ENCODE results near the gene NME8.
A peak's percentile ranks its signal among the peaks of the same experiment; 100 is the strongest.
"Not testable (repeated sequence)": the region's sequence is repeated elsewhere in the genome, so short reads cannot be mapped to it uniquely, and the experiment has no call there.

Gene NME8, protein sequence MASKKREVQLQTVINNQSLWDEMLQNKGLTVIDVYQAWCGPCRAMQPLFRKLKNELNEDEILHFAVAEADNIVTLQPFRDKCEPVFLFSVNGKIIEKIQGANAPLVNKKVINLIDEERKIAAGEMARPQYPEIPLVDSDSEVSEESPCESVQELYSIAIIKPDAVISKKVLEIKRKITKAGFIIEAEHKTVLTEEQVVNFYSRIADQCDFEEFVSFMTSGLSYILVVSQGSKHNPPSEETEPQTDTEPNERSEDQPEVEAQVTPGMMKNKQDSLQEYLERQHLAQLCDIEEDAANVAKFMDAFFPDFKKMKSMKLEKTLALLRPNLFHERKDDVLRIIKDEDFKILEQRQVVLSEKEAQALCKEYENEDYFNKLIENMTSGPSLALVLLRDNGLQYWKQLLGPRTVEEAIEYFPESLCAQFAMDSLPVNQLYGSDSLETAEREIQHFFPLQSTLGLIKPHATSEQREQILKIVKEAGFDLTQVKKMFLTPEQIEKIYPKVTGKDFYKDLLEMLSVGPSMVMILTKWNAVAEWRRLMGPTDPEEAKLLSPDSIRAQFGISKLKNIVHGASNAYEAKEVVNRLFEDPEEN

DNA sequence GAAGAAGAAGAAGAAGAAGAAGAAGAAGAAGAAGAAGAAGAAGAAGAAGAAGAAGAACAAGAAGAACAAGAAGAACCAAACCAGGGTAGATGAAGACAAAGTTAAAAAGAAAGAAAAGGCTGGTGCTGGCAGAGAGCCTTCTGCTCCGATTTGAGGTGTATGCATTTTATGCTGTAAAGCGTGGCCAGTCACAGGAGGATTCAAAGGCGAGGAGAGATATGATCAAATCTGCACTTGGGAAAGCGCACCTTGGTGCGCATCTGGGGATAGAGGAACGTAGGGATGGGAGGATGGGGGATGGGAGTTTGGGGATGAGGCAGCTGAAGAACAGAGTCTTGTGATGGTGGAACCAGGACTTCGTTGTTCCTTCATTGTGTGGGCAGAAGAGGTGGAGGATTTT is at the start of gene NME8:
TSS of gene NME8 (plus strand) at position 301 of the 400 bp plus-strand sequence. CDS start 1,670 bp downstream, outside the sequence.
- DNase-seq (ENCODE audit: extremely low spot score, insufficient read length, low read depth) (no peak), FAIRE-seq (no peak)

DNA sequence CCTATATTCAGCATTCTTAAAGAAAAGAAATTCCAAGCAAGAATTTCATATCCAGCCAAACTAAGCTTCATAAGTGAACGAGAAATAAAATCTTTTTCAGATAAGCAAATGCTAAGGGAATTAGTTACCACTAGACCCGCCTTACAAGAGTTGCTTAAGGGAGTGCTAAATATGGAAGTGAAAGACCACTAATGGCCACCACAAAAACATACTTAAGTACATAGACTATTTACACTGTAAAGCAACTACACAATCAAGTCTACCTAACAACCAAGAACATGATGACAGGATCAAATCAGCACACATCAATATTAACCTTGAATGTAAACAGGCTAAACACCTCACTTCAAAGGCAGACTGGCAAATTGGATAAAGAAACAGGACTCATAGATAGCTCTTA is 42.2 kb upstream of the NME8 start:
- FAIRE-seq = no peak
- DNase-seq (ENCODE audit: extremely low spot score, insufficient read length, low read depth) = no peak

DNA sequence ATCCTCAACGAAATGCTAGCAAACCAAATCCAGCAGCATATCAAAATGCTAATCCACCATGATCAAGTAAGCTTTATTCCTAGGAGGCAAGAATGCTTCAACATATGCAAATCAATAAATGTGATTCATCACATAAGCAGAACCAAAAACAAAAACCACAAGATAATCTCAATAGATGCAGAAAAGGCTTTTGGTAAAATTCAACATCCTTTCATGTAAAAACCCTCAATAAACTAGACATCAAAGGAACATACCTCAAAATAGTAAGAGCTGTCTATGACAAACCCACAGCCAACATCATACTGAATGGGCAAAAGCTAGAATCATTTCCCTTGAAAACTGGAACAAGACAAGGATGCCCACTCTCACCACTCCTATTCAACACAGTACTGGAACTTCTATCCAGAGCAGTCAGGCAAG is 36.2 kb upstream of the NME8 start:
- DNase-seq (ENCODE audit: extremely low spot score, insufficient read length, low read depth) = not testable (repeated sequence)
- FAIRE-seq = peak; percentile 75

DNA sequence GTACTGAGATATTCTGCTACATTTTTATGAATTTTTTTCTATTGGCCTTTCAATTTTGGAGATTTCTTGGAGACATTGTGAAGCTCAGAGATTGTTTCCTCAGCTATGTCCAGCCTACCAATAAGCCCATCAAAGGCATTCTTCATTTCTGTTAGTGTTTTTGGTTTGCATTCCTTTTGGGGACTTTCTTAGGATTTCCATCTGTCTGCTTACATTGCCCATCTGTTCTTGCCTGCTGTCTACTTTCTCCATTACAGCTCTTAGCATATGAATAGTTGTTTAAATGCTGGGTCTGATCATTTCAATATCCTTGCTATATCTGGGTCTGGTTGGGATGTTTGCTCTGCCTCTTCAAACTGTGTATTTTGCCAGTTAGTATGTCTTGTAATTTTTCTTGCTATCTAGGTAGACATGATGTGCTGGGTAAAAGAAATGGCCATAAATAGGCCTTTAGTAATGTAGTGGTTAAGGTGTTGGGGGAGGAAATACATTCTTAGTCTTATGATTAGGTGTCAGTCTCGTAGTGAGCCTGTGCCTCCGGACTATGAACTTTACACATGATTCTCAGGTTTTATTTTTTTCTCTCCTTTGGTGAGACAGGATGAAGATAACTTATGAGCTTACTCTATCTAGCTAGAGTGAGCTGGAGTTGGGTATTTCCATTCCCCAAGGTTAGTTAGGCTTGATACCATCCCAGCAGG is 32.6 kb upstream of the NME8 start:
- FAIRE-seq (peak; percentile 95), DNase-seq (ENCODE audit: extremely low spot score, insufficient read length, low read depth) (peak; percentile 23)

DNA sequence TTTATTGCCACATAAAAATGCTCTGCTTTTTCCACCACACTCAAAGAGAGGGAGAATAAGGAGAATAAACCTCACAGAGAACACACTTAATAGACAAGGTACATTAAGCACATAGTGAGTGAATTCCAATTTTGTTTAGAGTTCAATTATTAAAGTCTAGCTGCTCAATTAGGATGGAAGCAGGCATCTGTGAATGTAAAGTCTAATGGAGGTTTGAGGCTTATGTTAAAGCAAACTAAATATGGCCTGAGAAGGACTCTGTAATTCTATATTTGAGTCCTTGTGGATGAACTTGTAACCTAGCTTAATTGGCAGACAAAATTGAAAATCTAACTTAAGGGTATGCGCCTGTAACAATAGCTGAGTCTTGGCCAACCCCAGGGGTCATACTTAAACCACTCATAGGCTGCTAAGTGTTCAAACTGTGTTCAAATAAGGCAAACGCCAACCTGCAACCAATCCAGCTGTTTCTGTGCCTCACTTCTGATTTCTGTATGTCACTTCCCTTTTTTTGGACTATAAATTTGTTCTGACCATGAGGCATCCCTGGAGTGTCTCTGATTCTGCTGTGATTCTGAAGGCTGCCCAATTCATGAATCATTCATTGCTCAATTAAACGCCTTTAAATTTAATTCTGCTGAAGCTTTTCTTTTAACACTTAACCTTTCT is 31.3 kb upstream of the NME8 start:
- DNase-seq (ENCODE audit: extremely low spot score, insufficient read length, low read depth) (no peak), FAIRE-seq (peak; percentile 78)

DNA sequence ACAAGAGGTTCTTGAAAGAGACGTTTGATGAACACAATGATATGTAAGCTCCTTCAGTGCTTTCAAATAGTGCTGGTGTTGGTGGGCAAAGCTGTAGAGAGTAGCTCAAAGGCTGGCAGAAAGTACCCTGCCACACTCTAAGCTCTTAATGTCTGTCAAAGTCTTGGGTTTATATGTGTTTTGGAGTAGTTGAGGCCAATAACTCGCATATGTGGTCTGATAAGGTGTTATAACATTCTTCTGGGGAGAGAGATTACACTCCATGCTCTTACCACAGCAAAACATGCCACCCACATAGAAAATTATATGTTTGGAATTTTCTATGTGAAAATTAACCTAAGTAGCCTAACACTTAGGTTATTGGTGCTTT is 30.8 kb upstream of the NME8 start:
- FAIRE-seq = no peak

DNA sequence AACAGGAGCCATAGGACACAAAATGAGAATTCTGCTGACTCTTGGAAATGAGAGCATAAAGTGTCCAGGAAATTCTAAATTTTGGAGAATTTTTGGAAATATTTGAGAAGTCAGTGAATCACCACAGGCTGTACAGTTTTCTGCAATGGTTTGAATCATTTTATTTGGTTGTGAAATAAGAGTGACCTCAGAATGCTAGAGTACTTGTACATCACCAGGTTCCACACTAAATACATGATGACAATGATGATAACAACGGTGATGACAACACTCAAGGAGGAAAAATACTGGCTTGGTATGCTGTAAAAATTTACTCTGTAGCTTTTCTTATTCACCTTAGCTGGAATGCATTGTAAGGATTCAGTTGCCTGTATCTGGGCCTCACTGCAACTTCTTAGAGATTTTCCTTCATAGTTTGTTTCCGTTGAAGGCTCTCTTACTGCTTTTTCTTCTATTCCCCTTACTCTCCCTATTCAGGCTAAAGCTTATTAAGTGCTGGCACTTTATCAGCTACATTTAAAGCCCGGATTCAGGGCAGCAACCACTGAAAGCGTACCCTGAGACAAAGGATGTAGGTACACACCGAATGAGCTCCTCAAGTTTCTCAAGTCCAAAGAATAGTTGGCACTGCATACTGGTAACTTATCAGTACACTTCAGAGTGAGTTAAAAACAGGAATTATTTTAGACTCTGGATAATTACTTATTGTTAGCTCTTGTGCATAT is 30.2 kb upstream of the NME8 start:
- DNase-seq (ENCODE audit: extremely low spot score, insufficient read length, low read depth) = no peak
- FAIRE-seq = no peak

More for the DNA sequence above, 30.8 kb upstream of the NME8 start:
- no peak for DNase-seq (ENCODE audit: extremely low spot score, insufficient read length, low read depth)

DNA sequence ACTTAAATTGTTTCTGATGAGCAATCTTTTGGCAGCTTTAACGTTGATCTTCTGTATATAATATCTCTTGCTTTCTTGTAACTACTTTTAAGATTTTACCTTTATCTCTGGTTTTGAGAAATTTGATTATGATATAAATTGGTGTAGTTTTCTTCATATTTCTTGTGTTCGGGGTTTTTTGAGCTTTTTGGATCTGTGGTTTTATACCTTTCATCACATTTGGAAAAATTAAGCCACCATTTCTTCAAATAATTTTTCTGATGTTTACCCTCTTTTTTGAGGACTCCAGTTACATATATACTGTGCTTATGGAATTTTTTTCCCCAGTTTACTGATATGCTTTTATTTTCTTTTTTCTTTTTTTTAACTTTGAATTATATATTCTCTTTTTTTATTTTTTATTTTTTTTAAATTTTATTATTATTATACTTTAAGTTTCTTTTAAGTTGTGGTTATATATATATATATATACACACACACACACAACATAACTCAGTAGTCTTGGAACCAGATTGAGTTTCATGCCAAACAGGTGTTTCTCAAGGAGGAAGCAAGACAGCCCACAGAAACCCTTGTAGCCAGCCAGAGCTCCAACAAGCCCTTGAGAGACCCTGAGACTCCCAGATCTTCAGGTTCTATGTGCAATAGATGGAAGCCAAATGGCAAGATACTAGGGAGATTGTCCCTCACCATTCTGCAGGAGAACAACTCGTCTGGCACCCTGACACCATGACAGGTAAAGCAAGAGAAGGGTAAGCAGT is 27.5 kb upstream of the NME8 start:
- FAIRE-seq = peak; percentile 47
- no peak for DNase-seq (ENCODE audit: extremely low spot score, insufficient read length, low read depth)

DNA sequence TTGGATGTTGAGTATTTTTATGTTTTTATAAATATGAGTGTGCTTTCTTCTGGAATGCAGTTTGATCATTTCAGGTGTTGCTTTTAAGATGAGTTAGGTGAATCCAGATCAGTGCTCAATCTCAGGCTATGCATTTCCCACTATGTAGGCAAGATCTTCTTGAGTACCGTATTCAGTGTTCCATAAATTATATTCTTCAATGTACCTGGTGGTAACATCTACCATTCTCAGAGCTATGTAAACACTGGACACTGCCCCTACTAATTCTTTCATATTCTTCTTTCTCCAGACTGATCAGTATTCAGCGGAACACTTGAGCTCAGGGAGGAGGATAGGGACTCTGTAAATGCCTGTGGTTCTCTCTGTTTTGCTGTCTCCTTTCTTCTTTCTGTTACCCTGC is 25.5 kb upstream of the NME8 start:
- no peak for DNase-seq (ENCODE audit: extremely low spot score, insufficient read length, low read depth)
- FAIRE-seq = no peak

DNA sequence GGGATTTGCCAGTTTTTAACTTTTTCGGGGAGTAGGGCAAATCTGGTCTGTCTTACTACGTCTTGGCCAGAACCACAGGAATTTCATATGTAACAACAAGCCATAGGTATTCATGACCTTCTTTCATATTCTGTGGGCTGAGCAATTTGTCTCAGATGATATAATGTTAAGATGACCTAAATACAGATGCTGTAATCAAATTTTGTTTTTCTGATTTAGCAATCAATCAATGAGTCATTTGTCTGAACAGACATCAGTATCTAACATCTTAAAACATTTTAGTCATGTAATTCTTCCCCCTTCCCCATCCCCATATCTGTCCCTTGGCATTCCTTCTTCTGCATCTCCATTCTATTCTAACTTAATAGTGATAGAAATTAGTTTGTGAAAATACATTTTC is 24.8 kb upstream of the NME8 start:
- DNase-seq (ENCODE audit: extremely low spot score, insufficient read length, low read depth) (no peak), FAIRE-seq (no peak)

DNA sequence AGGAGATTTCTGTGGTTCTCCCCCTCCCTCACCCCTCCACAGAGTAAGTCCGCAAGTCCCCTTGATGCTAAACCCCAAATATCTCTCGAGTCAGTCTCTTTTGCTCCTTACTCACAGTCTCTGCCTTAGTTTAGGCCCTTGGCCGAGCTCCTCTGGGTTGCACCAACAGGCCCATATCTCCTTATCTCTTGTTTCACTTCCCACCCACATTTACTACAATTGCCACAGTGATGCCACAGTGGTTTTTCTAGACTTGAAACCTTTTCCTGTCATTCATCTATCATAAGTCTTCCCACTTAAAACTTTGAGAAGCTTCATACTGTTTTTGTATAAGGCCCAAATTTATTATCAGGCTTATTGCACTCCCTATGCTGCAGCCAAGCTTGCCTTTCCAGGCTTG is 23.4 kb upstream of the NME8 start:
- FAIRE-seq (peak; percentile 44), DNase-seq (ENCODE audit: extremely low spot score, insufficient read length, low read depth) (no peak)

DNA sequence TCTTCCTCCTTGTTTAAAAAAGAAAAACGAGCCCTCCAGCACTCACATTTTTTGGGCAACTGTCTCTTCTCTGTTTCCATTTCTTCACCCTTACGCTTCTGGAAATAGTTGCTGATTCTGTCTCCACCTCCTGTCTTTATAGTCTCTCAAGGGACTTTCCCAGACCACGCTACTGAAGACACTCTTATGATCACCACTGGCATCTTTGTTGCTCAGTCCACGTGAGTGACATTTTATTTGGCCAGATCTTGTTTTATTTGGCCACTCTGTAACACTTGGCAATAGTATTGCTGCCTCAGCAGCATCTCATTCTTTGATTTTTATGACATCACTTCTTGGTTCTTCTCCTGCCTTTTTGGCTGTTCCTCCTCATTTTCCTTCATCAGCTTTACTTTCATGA is 21.6 kb upstream of the NME8 start:
- DNase-seq (ENCODE audit: extremely low spot score, insufficient read length, low read depth) (no peak), FAIRE-seq (peak; percentile 84)

DNA sequence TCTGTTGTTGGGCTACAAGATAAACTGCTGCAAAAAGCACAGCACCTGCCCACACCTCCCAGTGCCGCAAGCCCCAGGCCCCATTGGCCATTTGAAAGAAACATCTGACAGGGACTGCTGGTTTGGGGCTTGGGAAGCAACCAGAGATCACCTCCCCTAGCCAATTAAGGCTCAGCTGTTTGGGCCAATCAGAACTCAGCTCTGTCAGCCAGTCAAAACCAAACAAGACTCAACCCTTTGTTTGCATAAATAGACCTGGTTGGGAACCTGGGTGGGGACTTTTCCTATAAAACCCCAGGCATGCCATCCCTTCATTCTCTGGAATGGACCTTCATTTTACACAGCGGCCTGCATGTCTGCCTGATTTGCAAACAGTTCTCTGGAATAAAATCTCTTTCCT is 17.2 kb upstream of the NME8 start:
- no peak for FAIRE-seq

DNA sequence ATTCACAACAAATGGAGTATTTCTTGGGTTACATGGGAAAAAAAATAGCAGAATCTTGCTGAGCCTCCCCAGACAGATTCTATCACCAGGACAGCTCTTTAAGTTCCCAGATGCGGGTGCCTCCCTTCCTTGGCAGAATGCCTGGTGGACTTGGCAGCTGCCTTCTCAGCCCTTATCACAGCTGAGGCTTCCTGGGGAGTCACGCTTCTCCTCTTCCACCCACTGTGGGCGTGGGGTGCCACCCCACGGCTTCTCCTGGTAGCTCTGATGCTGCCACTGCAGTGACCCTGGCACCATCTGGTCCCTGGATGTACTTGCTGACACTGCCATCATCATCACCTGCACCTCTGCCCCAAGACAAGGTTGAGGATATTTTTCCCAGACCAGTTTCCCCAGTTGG is 16.2 kb upstream of the NME8 start:
- DNase-seq (ENCODE audit: extremely low spot score, insufficient read length, low read depth) = no peak
- peak; percentile 12 for FAIRE-seq

More for the DNA sequence above, 17.2 kb upstream of the NME8 start:
- DNase-seq (ENCODE audit: extremely low spot score, insufficient read length, low read depth) = no peak

DNA sequence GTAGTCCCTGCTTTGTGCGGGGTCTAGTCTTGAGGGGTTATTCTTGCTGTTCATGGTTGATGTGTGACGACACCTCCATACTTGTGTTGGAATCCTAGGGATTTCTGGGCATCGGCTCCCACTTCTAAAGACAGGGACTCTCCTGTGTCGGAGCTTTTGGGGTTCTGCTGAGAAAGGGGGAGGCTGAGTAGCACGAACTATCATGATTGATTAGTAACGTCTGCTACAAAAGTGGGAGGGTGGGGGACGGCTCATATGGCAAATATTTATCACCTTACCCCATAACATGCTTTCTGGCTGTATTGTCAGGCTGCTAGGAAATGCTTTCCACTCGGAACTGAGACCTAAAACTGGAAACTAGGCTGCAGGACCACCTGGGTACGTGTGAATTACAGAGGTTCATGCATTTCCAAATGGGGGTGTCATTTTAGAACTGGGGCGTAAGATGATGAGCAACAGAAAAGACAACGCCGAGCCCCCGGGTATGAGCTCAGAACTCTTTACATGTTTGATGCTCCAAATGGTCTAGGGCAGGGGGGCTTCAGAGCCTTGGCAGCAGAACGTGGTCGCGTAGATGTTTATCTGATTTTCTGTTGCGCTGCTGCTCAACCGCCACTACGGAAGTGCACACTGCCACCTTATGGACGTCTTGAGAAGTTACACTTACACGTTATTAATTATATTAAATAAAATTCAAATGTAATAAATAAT is 15.1 kb upstream of the NME8 start:
- no peak for DNase-seq (ENCODE audit: extremely low spot score, insufficient read length, low read depth)
- no peak for FAIRE-seq

DNA sequence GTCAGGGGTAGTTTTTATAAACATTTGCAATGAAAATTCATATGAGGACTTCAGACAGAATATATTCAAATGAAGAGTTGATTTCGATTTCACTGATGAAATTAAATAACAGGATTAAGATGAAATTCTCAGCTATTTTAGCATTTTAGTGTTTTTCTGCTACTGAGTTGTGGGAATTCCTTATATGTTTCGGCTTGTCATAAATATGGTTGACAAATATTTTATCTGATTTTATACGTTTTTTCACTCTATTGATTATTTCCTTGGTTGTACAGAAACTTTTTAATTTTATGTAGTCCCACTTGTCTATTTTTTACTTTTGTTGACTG is 14.6 kb upstream of the NME8 start:
- peak; percentile 18 for FAIRE-seq

DNA sequence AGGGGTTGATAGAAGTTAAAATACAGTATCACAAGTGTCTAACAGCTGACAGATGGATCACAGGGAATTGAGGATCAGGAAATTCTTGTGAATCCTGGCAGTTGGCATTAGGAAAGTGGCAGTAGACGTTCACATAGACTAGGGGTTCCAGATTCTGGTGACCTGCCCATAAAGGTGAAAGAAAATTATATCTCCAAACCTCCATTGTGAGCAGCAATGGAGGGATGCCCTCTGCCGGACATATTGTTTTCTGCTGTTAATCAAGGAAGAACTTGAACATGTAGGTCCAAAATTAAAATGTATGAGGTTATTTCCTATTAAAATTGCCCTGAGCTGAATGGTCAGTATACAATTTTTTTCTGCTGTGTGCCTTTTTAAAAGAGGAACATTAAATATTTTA is 5.1 kb downstream of the NME8 start:
- DNase-seq (ENCODE audit: extremely low spot score, insufficient read length, low read depth) = no peak
- peak; percentile 69 for FAIRE-seq

More for the DNA sequence above, 14.6 kb upstream of the NME8 start:
- no peak for DNase-seq (ENCODE audit: extremely low spot score, insufficient read length, low read depth)

DNA sequence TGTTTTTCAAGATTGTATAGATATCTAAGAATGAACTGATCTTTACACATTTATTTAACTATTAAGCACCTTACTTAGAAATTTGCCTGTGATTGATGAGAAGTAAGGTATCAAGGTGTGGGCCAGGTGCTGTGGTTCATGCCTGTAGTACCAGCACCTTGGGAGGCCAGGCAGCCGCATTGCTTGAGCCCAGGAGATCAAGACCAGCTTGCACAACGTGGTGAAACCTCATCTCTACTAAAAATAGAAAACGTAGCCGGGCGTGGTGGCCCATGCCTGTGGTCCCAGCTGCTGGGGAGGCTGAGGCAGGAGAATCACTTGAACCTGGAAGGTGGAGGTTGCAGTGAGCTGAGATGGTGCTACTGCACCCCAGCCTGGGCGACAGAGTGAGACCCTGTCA is 33.7 kb downstream of the NME8 start:
- DNase-seq (ENCODE audit: extremely low spot score, insufficient read length, low read depth) (no peak), FAIRE-seq (no peak)

DNA sequence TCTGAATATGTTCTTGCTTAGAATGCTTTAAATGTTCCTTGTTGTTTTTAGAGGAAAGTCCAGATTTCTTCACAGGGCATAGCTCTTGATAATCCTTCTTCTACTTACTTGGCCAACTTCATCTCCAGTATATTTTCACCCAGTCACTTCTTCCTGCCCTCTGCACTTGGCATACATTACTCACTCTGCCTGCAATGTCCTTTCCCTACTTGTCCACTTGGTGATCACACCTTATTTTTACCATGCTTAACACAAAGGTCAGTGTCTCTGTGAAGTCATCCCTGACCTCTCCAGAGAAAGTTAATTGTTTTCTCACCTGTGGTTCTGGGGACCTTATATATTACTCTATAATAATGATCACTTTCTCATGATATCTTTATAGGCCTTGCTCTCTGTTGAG is 45.0 kb downstream of the NME8 start:
- DNase-seq (ENCODE audit: extremely low spot score, insufficient read length, low read depth) (no peak), FAIRE-seq (no peak)

Measured in GM18507 (cell line).